CD4-positive, alpha-beta T cell treated with Interferon alpha-2 for 1 hour (primary cell): ENCODE data around the gene RFX8.
"Not testable (repeated sequence)": the region's sequence is repeated elsewhere in the genome, so short reads cannot be mapped to it uniquely, and the experiment has no call there.

ENCODE experiments used
- DNase-seq, 2 donors: peaks; one replicate each; pipeline ENCODE4 v3.0.0-alpha.2; 2020 to 2022

RFX8 gene

DNA sequence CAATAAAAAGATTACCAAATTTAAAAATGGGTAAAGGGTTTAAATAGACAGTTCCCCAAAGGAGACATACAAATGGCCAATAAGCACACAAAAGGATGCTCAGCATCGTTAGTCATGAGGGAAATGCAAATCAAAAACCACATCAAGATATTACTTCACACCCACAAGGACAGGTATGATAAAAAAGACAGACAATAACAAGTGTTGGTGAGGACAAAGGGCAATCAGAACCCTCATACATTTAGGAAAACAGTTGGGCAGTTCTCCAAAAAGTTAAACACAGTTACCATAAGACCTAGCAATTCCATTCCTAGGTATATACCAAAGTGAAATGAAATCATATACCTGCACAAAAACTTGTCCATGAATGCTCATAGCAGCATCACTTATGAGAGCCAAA lies 102.1 kb downstream of the RFX8 start:
- DNase-seq = no peak

DNA sequence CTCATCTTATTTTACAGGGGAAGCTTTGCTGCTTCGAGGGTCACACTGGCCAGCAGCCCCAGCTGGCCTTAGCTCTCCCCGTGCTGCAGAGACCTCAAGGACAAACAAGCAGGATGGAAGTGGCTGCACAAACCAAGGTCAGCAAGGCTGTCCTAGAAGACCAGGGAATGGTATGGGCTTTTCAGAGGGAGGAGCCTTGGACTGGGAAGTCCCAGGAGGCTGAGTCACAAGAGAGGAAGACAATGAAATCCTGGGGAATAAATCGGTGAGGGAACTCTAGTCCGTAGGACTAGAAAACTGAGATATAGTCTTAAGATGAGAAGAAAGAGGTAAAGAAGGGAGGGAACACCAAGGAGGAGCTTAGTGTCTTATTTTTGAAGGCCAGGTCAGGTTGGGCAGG lies 103.3 kb downstream of the RFX8 start:
- DNase-seq = no peak

GRCh38 chr2:101369100-101369499 lies 105.8 kb downstream of the RFX8 start:
- no peak for DNase-seq

GRCh38 chr2:101368376-101368775 lies 106.5 kb downstream of the RFX8 start:
- DNase-seq = no peak

DNA sequence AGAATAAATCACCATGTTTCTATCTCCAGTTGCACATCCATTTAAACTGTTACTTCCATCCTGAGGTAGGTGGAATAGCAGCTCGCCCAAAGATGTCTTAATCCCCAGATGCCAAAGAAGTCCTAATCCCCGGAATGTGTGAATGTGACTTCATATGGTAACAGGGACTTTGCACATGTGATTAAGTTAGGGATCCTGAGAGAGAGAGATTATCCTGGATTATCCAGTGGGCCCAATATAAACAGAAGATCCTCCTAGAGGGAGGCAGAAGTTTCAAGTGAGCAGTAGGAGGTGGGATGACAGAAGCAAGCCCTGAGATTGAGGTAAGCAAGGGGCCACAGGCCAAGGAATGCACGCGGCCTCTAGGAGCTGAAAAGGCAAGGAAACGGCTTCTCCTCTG lies 107.4 kb downstream of the RFX8 start:
- DNase-seq = no peak

DNA sequence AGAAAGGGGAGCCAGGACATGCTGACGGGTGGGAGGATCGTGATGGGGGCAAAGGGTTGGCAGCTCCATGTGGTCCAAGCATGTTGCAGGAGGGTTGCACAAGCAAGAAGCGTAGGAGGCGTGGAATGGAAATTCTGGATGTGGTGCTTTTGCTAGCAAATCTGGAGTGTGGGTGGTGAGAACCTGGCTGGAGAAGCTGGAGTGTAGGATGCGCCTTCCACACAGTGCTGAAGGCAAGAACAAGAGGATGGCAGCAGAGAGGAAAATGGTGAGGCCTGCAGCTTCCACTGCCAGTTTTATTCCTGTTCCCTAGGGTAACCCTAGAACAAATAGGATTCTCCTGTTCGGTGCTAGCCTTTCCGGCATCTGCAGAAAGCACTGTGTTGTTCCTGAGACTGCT lies 110.0 kb downstream of the RFX8 start:
- no peak for DNase-seq

DNA sequence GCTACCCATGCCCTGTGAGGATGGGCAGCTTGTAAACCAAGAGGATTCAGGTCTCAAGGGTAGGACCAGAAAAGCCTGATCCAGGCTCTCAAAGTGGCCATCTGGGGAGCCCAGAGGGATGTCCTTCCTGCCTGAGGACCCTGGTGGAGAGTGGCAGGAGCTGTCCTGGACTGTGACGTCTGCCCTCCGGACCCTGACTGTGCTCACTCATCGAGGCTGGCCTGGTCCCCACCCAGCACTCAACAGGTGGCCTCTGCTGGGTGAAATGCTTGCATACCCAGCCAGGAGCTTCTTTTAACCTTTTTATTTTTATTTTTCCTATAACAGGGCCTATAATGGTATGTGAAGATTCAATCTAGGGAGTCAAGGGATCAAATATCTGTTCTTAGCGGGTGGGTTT lies 112.1 kb downstream of the RFX8 start:
- no peak for DNase-seq

GRCh38 chr2:101362316-101362715 lies 112.6 kb downstream of the RFX8 start:
- peak in 1 of 2 donors; percentile 39 for DNase-seq

- peak in 1 of 2 donors; percentile 44 for DNase-seq
Observed at GRCh38 chr2:101361522-101361921, 113.4 kb downstream of the RFX8 start.

GRCh38 chr2:101361121-101361520 lies 113.8 kb downstream of the RFX8 start:
- DNase-seq = no peak

- no peak for DNase-seq
Observed at GRCh38 chr2:101360232-101360631, 114.7 kb downstream of the RFX8 start.

DNA sequence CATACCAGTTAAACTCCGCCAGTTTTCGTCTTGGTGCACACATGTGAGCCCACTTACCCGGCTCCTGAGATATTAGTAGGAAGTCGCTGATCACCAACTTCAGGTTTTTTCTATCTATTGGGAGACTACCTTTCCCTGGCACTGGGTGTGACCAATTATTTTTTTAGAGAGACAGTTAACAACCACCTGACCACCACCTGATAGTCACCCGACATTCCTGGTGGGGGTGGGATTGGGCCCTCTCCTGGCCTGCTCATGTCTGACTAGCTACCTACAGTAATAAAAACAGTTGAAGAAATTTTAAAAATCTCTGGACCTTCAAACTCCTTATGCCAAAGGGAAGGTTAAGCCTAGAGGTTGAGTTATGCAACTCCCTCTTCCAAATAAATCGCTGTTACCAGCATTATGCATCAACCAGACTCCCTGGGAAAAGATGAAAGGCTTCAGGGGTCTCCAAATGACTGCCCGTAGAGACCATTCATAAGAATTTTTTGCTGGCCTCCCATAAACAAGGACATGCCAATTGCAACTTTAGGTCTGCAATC lies 115.4 kb downstream of the RFX8 start:
- no peak for DNase-seq

DNA sequence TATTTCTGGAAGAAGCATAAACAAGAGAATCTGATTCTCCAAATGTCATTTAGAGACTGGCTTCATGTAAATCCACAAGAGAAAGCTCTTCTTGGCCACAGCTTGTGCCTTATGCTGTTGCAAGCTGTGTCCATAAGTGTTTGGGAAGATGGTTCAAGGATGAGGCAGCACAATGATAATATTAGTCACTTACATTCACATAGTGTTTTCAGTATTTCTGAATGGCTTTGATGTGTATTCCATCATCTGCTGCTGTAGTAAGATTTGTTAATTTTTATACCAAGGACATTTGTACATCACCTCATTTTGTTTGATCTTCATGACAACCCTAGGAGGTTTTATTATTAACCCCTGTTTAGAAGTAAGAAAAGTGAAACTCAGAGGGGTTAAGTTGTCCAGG lies 117.5 kb downstream of the RFX8 start:
- no peak for DNase-seq

DNA sequence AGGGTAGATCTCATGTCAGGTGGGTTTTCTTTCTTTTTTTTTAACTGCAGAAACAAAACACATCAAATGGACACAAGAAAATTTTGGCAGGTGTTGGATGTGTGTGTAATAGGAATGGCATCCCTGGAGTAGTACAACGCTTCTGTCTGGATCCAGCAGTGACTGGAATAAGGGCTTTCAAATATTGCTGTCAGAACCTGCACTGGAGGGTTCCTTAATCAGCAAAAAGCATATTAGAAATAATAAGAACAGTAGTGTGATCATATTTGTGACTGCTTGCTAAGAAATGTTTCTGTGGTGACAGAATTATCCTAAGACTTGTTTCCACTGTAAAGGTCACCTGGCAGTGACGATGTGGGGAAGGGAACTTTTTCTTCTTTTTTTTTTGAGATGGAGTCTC lies 118.4 kb downstream of the RFX8 start:
- no peak for DNase-seq

GRCh38 chr2:101356055-101356454 lies 118.9 kb downstream of the RFX8 start:
- DNase-seq = no peak

GRCh38 chr2:101355401-101356054 lies 119.4 kb downstream of the RFX8 start:
- DNase-seq = no peak

GRCh38 chr2:101354420-101355311 lies 120.2 kb downstream of the RFX8 start:
- DNase-seq = no peak

DNA sequence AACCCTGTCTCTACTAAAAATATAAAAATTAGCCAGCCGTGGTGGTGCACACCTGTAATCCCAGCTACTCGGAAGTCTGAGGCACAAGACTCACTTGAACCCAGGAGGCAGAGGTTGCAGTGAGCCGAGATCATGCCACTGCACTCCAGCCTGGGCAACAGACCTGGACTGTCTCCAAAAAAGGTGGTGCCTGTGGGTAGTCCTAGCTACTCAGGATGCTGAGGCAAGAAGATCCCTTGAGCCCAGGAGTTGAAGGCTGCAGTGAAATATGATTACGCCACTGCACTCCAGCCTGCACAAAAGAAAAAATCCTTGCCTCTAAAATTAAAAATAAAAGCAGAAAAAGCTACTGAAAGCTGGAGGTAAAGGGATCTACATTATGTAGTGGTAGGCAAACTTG lies 122.3 kb downstream of the RFX8 start:
- DNase-seq = not testable (repeated sequence)

DNA sequence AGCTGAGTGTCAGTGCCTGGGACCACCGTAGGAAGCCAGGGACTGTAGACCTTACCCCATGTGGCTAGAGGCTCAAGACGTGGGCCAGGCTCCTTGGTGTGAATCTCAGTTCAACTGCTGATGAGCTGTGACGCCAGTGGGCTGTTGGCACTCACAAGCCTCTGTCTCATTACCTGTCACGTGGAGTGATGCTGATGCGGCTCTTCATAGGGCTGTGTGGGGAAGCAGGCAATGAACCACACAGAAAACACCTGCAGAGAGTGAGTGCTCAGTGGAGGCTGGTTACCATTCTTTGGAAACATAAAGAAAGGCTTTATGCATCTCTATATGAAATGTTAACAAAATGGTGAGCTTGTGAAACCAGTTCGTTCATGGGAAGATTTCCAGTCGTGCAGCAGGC lies 123.7 kb downstream of the RFX8 start:
- no peak for DNase-seq

GRCh38 chr2:101349893-101350662 lies 124.8 kb downstream of the RFX8 start:
- DNase-seq = peak in 1 of 2 donors; percentile 41

DNA sequence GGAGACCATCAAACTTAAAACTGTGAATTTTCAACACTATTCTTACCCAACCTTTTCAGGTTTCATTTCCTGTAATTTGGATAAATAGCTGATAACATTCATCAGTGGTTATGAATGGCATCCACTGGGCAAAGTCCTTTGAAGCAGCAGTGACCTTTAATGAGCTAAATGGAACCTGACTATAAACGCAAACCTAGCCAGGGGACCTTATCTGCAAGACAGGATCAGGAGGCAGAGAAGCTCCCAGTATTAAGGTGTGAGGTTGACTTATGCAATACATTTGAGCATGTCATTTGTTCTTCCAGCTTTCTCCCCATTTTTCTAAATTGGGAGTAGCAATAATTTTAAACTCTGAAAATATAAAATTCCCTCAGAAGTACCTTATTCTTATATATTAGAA lies 126.0 kb downstream of the RFX8 start:
- DNase-seq = no peak
